HCT116 (cell line): Measurements from ENCODE around the gene KLHL10. TPM values are rescaled to one million over a fixed set of nuclear protein-coding genes. Genes with fewer than 3 reads are reported as not detected.

Source experiments
- ATAC-seq: fragments of 200-7000 bp; cut with Tn5 transposase; 2 replicates; pipeline ENCODE4 v1.9.1; 2020; ENCODE audit warnings: mild to moderate bottlenecking, moderate library complexity
- BruUV-seq: library from RNA; stranded (reverse); fragments of 400-500 nt; replicated peaks from 2 replicates; lab custom pipeline; 2021; lab: Mats Ljungman, UMichigan
- CTCF ChIA-PET: fragments of 300-600 bp; sonication (Branson Sonifier 250); formaldehyde crosslinking; loops from one replicate; lab custom pipeline; 2021; ENCODE audit warnings: antibody characterized with exemption; lab: Charles Lee
- POLR2A ChIA-PET: fragments of 300-600, 350-600 bp; sonication (Branson Sonifier 250); formaldehyde crosslinking; loops from one replicate; lab custom pipeline; 2021; ENCODE audit warnings: antibody characterized with exemption; lab: Charles Lee
- RAD21 ChIA-PET, 2 experiments: fragments of 300-600 bp; sonication (Branson Sonifier 250); formaldehyde crosslinking; loops; one replicate each; lab custom pipeline; 2023; ENCODE audit warnings: low total read pairs in 2 of 2; ENCODE audit not compliant: uncharacterized antibody in 2 of 2, unreplicated experiment in 2 of 2, low non-redundant PET in 1 of 2; lab: Charles Lee
- DNase-seq: peaks from one replicate; pipeline ENCODE4 v3.0.0-alpha.2; 2010; ENCODE audit warnings: low read depth, low spot score
- H2AFZ ChIP-seq: fragments of 200-600 bp; shearing (Covaris generic), sonication (generic); 2 replicates; pipeline ENCODE4 v1.6.1; 2017; ENCODE audit warnings: low read depth, mixed run types, mixed read lengths, antibody characterized with exemption, low read length; ENCODE audit not compliant: poor library complexity, severe bottlenecking
- H3K27ac ChIP-seq: 2 replicates; pipeline ENCODE4 v1.5.1; 2012; ENCODE audit warnings: low read depth, low read length
- H3K27me3 ChIP-seq: fragments of 200-600 bp; sonication (generic); 2 replicates; pipeline ENCODE4 v1.6.1; 2016; ENCODE audit warnings: mixed run types, low read length, mixed read lengths; ENCODE audit not compliant: insufficient read depth
- H3K36me3 ChIP-seq, 2 experiments: fragments of 200-500 bp in 1 of 2; fragments of 200-600 bp in 1 of 2; sonication (Bioruptor generic) in 1 of 2; sonication (generic) in 1 of 2; 2 replicates each; pipeline versions ENCODE4 v1.5.1 to v1.6.1; 2014 to 2016; ENCODE audit warnings: low read length in 2 of 2, inconsistent platforms in 1 of 2, mixed read lengths in 1 of 2, mixed run types in 1 of 2; ENCODE audit not compliant: insufficient read depth in 2 of 2, control insufficient read depth in 1 of 2
- H3K4me1 ChIP-seq, 2 experiments: fragments of 200-600 bp in 1 of 2; sonication (generic) in 1 of 2; 2 replicates each; pipeline versions ENCODE4 v1.5.1 to v1.6.1; 2012 to 2017; ENCODE audit warnings: low read length in 2 of 2, inconsistent platforms in 1 of 2, mild to moderate bottlenecking in 1 of 2, mixed read lengths in 1 of 2, mixed run types in 1 of 2, moderate library complexity in 1 of 2; ENCODE audit not compliant: insufficient read depth in 2 of 2, control insufficient read depth in 1 of 2
- H3K4me2 ChIP-seq: fragments of 200-600 bp; sonication (generic); 2 replicates; pipeline ENCODE4 v1.6.1; 2017; ENCODE audit warnings: mixed run types, low read length, mixed read lengths
- H3K4me3 ChIP-seq, 2 experiments: fragments of 200-600 bp in 1 of 2; sonication (generic) in 1 of 2; replicated peaks in 1 of 2; 2 replicates each; pipeline ENCODE4 v1.5.1; 2011 to 2016; ENCODE audit warnings: low read length in 2 of 2, control low read depth in 1 of 2, low read depth in 1 of 2, mild to moderate bottlenecking in 1 of 2, mixed read lengths in 1 of 2, mixed run types in 1 of 2
- H3K79me2 ChIP-seq: fragments of 200-600 bp; sonication (generic); 2 replicates; pipeline ENCODE4 v1.6.1; 2017; ENCODE audit warnings: mild to moderate bottlenecking, mixed run types, low read length, moderate library complexity, mixed read lengths; ENCODE audit not compliant: insufficient read depth
- H3K9ac ChIP-seq: fragments of 200-600 bp; sonication (generic); 2 replicates; pipeline ENCODE4 v1.6.1; 2016; ENCODE audit warnings: low read length, mixed read lengths
- H3K9me2 ChIP-seq: fragments of 200-600 bp; sonication (generic), shearing (Covaris generic); 2 replicates; pipeline ENCODE4 v1.6.1; 2017; ENCODE audit warnings: mixed run types, mild to moderate bottlenecking, moderate library complexity; ENCODE audit not compliant: insufficient read depth
- H3K9me3 ChIP-seq, 2 experiments: fragments of 200-500 bp in 1 of 2; fragments of 200-600 bp in 1 of 2; sonication (Bioruptor generic) in 1 of 2; sonication (generic) in 1 of 2; 2 replicates each; pipeline ENCODE4 v1.6.1; 2014 to 2017; ENCODE audit warnings: low read length in 2 of 2, mixed read lengths in 2 of 2, inconsistent platforms in 1 of 2, low read depth in 1 of 2, mild to moderate bottlenecking in 1 of 2, mixed run types in 1 of 2, moderate library complexity in 1 of 2; ENCODE audit not compliant: control insufficient read depth in 1 of 2, insufficient read depth in 1 of 2
- H4K20me1 ChIP-seq: fragments of 200-600 bp; sonication (generic), shearing (Covaris generic); 2 replicates; pipeline ENCODE4 v1.6.1; 2017; ENCODE audit warnings: mixed run types, mild to moderate bottlenecking, moderate library complexity; ENCODE audit not compliant: insufficient read depth
- CTCF ChIP-seq, 3 experiments: fragments of 200-600 bp in 1 of 3; sonication (generic) in 1 of 3; IDR thresholded peaks in 2 of 3; conservative IDR thresholded peaks in 1 of 3; 2 replicates each; pipeline ENCODE4 v1.5.1; 2012 to 2017; ENCODE audit warnings: low read depth in 2 of 3, low read length in 2 of 3, antibody characterized with exemption in 1 of 3, borderline replicate concordance in 1 of 3, control low read depth in 1 of 3, mild to moderate bottlenecking in 1 of 3, mixed read lengths in 1 of 3, mixed run types in 1 of 3, moderate library complexity in 1 of 3; ENCODE audit not compliant: insufficient read depth in 1 of 3
- EGR1 ChIP-seq: IDR thresholded peaks from 2 replicates; pipeline ENCODE4 v1.6.1; 2012; ENCODE audit warnings: low read depth
- FOSL1 ChIP-seq: IDR thresholded peaks from 2 replicates; pipeline ENCODE4 v1.6.1; 2012; ENCODE audit warnings: low read depth
- POLR2AphosphoS5 ChIP-seq: IDR thresholded peaks from 2 replicates; pipeline ENCODE4 v1.6.1; 2011; ENCODE audit warnings: mild to moderate bottlenecking, low read depth, low read length, moderate library complexity
- RAD21 ChIP-seq: IDR thresholded peaks from 2 replicates; pipeline ENCODE4 v1.6.1; 2012; ENCODE audit warnings: low read depth, mild to moderate bottlenecking
- TCF7L2 ChIP-seq: IDR thresholded peaks from 2 replicates; pipeline ENCODE4 v1.7.0; 2011; ENCODE audit warnings: borderline replicate concordance, inconsistent platforms; ENCODE audit not compliant: insufficient read depth, insufficient read length; ENCODE audit errors: extremely low read depth
- ZBTB33 ChIP-seq: IDR thresholded peaks from 2 replicates; pipeline ENCODE4 v1.6.1; 2011; ENCODE audit warnings: mild to moderate bottlenecking, low read length, moderate library complexity; ENCODE audit not compliant: insufficient replicate concordance; ENCODE audit errors: extremely low read depth
- intact Hi-C: fragments of 100-400 bp; cut with micrococcal nuclease; formaldehyde crosslinking; loops from 2 replicates; pipeline ENCODE4 v1.10.0; 2022
- total RNA-seq: library from RNA; stranded (reverse); gene quantifications from one replicate; pipeline ENCODE4 v1.2.1, GENCODE V29; 2021; ENCODE audit not compliant: unreplicated experiment

Gene KLHL10
- total RNA-seq, 1 experiment from 2014 or later: not detected

DNA sequence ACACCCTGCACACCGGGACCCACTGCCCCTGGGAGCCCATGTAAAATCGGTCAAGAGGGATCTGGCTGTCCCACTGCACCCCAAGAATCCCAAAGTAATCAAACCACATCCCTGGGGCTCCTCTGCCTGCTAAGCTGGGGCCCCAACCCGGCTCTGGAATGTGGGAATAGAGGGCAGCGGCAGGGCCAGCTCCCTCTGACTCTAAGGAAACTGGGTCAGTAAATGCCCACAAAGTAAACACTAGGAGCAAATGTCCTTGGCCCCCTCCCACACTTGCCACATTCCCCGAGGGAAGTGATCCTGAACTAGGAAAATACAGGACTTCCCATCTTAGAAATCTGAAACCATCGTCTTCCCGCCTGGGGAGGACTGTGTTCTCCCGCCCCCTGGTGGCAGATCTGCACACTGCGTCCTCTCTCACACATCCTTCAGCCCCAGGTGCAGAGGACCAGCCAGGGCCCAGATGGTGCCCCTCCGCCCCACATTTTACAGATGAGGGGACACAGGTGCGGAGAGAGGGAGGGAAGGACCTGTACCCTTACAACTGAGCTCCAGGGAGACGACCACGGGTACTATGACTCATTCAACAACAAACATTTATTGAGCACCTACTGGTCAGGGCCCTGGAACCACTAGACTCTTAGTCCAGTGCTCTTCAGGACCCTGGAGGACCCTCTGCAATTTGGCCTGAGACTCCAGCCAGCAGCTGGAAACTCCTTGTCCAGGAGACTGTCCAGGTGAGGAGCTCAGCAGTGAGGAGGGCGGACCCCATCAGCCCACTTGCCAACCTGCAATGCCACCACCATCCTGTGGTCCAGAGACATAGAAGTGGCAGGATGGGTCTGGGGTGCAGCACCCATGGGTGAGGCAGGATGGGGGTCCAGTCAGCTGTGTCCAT, 36.0 kb upstream of the KLHL10 start:
- Histone ChIP-seq H4K20me1 (no peaks in the 10 kb centered on the region), H2AFZ (no peak overlapping the region), H3K9ac (peak overlapping the region; percentile 58), H3K4me1 (peaks cover 26 to 40% of the 10 kb centered on the region in 2 experiments), H3K79me2 (no peaks in the 10 kb centered on the region), H3K9me3 (no peaks in the 10 kb centered on the region), H3K4me3 (peak overlapping the region; percentile 32 to 39), H3K9me2 (no peaks in the 10 kb centered on the region), H3K27me3 (no peaks in the 10 kb centered on the region), H3K4me2 (peak overlapping the region; percentile 73), H3K27ac (peak overlapping the region; percentile 82), H3K36me3 (no peaks in the 10 kb centered on the region)
- RAD21 ChIA-PET: interaction anchor here (0.6 to 2.5 kb wide), 9 partner anchors 15 to 73 kb away, joined by 3 to 13 read pairs (median 3); partner anchors contain the start of gene JUP (in 2 of the 2)
- ATAC-seq: peak; percentile 64
- TF ChIP-seq ZBTB33 (no peak), FOSL1 (no peak), TCF7L2 (no peak), EGR1 (no peak), RAD21 (peak; percentile 99), CTCF (IDR thresholded peaks at IDR 0.05 in 2 of 3, conservative IDR thresholded peaks at IDR 0.05 in 1 of 3; ENCODE audit: borderline replicate concordance in 1 of 3, insufficient read depth in 1 of 3, low read depth in 2 of 3, low read length in 2 of 3) (peak; percentile 92 to 96 (median 95)), POLR2AphosphoS5 (peak; percentile 30)
- CTCF ChIA-PET: interaction anchor here (0.9 to 7.4 kb wide), 7 partner anchors 9 to 106 kb away, joined by 3 to 109 read pairs (median 4); partner anchors contain the start of genes JUP and P3H4
- DNase-seq: peak; percentile 56
- no TSS peak for BruUV-seq
- POLR2A ChIA-PET: interaction anchor here (0.7 to 5.5 kb wide), 9 partner anchors 9 to 113 kb away, joined by 3 to 77 read pairs (median 5); partner anchors contain the start of genes EIF1 and JUP
- intact Hi-C loops: loop anchor here (1.0 to 2.0 kb wide), 2 partner anchors 29 to 63 kb away; no protein-coding TSS in a partner anchor
